Testis (tissue), 2 donors: ENCODE data around the gene C5orf58.

Experiments used
- POLR2A ChIP-seq: fragments of 450-650 bp; IDR thresholded peaks from one replicate; pipeline ENCODE4 v1.6.1; 2017; ENCODE audit warnings: antibody characterized with exemption, mild to moderate bottlenecking, moderate library complexity
- TF ChIP-seq, protein P1 (sequence below), 3 experiments: fragments of 450-650 bp in 2 of 3; fragments of 200-600 bp in 1 of 3; sonication (generic) in 1 of 3; IDR thresholded peaks; one replicate each; pipeline ENCODE4 v1.5.1; 2016 to 2019; ENCODE audit warnings: antibody characterized with exemption in 3 of 3, mild to moderate bottlenecking in 2 of 3, moderate library complexity in 1 of 3

GRCh38 chr5:170270293-170271069 is 37.7 kb downstream of the C5orf58 start:
- TF ChIP-seq, protein P1, sequence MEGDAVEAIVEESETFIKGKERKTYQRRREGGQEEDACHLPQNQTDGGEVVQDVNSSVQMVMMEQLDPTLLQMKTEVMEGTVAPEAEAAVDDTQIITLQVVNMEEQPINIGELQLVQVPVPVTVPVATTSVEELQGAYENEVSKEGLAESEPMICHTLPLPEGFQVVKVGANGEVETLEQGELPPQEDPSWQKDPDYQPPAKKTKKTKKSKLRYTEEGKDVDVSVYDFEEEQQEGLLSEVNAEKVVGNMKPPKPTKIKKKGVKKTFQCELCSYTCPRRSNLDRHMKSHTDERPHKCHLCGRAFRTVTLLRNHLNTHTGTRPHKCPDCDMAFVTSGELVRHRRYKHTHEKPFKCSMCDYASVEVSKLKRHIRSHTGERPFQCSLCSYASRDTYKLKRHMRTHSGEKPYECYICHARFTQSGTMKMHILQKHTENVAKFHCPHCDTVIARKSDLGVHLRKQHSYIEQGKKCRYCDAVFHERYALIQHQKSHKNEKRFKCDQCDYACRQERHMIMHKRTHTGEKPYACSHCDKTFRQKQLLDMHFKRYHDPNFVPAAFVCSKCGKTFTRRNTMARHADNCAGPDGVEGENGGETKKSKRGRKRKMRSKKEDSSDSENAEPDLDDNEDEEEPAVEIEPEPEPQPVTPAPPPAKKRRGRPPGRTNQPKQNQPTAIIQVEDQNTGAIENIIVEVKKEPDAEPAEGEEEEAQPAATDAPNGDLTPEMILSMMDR (IDR thresholded peaks at IDR 0.05), result no peak
- TF ChIP-seq POLR2A, result no peak
